Liver (tissue), 9 donors: ENCODE data around the gene CEP350. TPM values are rescaled to one million over a fixed set of nuclear protein-coding genes. Genes with fewer than 3 reads are reported as not detected.

ENCODE experiments used
- DNase-seq: peaks from one replicate; pipeline ENCODE4 v3.0.0-alpha.2; 2017; ENCODE audit warnings: low spot score
- H3K27ac ChIP-seq, 2 donors: one replicate each; pipeline ENCODE4 v1.7.0; 2013; ENCODE audit warnings: inconsistent platforms in 2 of 2, low read length in 2 of 2, control low read depth in 1 of 2, low read depth in 1 of 2, mild to moderate bottlenecking in 1 of 2
- H3K27me3 ChIP-seq, 4 donors: one replicate each; pipeline versions ENCODE4 v1.6.1 to v1.7.0; 2013; ENCODE audit warnings: low read length in 3 of 4, inconsistent platforms in 1 of 4, mild to moderate bottlenecking in 1 of 4, moderate library complexity in 1 of 4; ENCODE audit not compliant: control insufficient read depth in 4 of 4, insufficient read depth in 4 of 4
- H3K36me3 ChIP-seq, 4 donors: one replicate each; pipeline versions ENCODE4 v1.6.1 to v1.7.0; 2013; ENCODE audit warnings: low read length in 3 of 4, mild to moderate bottlenecking in 3 of 4, low read depth in 1 of 4, moderate library complexity in 1 of 4; ENCODE audit not compliant: control insufficient read depth in 4 of 4, insufficient read depth in 3 of 4
- H3K4me1 ChIP-seq, 4 donors: one replicate each; pipeline versions ENCODE4 v1.6.1 to v1.7.0; 2013; ENCODE audit warnings: low read length in 3 of 4, mild to moderate bottlenecking in 3 of 4, moderate library complexity in 1 of 4; ENCODE audit not compliant: control insufficient read depth in 4 of 4, insufficient read depth in 4 of 4
- H3K4me3 ChIP-seq, 3 donors: one replicate each; pipeline versions ENCODE4 v1.6.1 to v1.7.0; 2013; ENCODE audit warnings: low read length in 3 of 3, control low read depth in 1 of 3, low read depth in 1 of 3, mild to moderate bottlenecking in 1 of 3
- H3K9ac ChIP-seq, 2 donors: one replicate each; pipeline ENCODE4 v1.7.0; 2013; ENCODE audit warnings: low read length in 2 of 2, mild to moderate bottlenecking in 2 of 2, moderate library complexity in 2 of 2, control low read depth in 1 of 2, low read depth in 1 of 2
- H3K9me3 ChIP-seq, 4 donors: one replicate each; pipeline versions ENCODE4 v1.6.1 to v1.7.0; 2013; ENCODE audit warnings: low read length in 3 of 4; ENCODE audit not compliant: control insufficient read depth in 4 of 4
- EGR1 ChIP-seq, 2 donors: IDR thresholded peaks; 2 replicates each; pipeline ENCODE4 v1.6.1; 2016 to 2018; ENCODE audit warnings: antibody characterized with exemption in 2 of 2, low read depth in 2 of 2
- FOXA1 ChIP-seq: IDR thresholded peaks from 2 replicates; pipeline ENCODE4 v1.6.1; 2016; ENCODE audit warnings: antibody characterized with exemption
- FOXA2 ChIP-seq: IDR thresholded peaks from 2 replicates; pipeline ENCODE4 v1.6.1; 2016; ENCODE audit warnings: antibody characterized with exemption
- GABPA ChIP-seq, 2 donors: IDR thresholded peaks in 1 of 2; conservative IDR thresholded peaks in 1 of 2; 2 replicates each; pipeline ENCODE4 v1.6.1; 2016; ENCODE audit warnings: antibody characterized with exemption in 2 of 2, mild to moderate bottlenecking in 1 of 2, moderate library complexity in 1 of 2
- HNF4A ChIP-seq, 2 donors: conservative IDR thresholded peaks; 2 replicates each; pipeline ENCODE4 v1.6.1; 2016; ENCODE audit warnings: antibody characterized with exemption in 2 of 2, mild to moderate bottlenecking in 2 of 2
- HNF4G ChIP-seq: IDR thresholded peaks from 2 replicates; pipeline ENCODE4 v1.6.1; 2016; ENCODE audit warnings: antibody characterized with exemption
- MAX ChIP-seq: IDR thresholded peaks from 2 replicates; pipeline ENCODE4 v1.6.1; 2016; ENCODE audit warnings: antibody characterized with exemption
- NR2F2 ChIP-seq: IDR thresholded peaks from 2 replicates; pipeline ENCODE4 v1.6.1; 2016; ENCODE audit warnings: antibody characterized with exemption
- SP1 ChIP-seq: IDR thresholded peaks from 2 replicates; pipeline ENCODE4 v1.6.1; 2018; ENCODE audit warnings: antibody characterized with exemption, mild to moderate bottlenecking
- TAF1 ChIP-seq: conservative IDR thresholded peaks from 2 replicates; pipeline ENCODE4 v1.6.1; 2016; ENCODE audit warnings: antibody characterized with exemption, mild to moderate bottlenecking
- YY1 ChIP-seq: IDR thresholded peaks from 2 replicates; pipeline ENCODE4 v1.6.1; 2016; ENCODE audit warnings: antibody characterized with exemption, mild to moderate bottlenecking
- ZBTB33 ChIP-seq: IDR thresholded peaks from 2 replicates; pipeline ENCODE4 v1.6.1; 2016; ENCODE audit warnings: antibody characterized with exemption
- WGBS: extraction: QIAGEN DNeasy Blood & Tissue Kit; methylation state at CpG from one replicate; pipeline ENCODE4 v1.1.7; 2013; 5-methylcytosine and 5-hydroxymethylcytosine counted together
- polyA plus RNA-seq, 2 donors: library from polyadenylated mRNA; stranded (reverse) in 1 of 2; unstranded in 1 of 2; fragments of 200-250 nt in 1 of 2; fragments of >200 nt in 1 of 2; fragmentation: Nextera tagmentation in 1 of 2; extraction: Ambion mirVana in 1 of 2; gene quantifications; one replicate each; pipeline versions ENCODE4 v1.2.1 to v1.2.3, GENCODE V29; 2013 to 2015
- total RNA-seq, 2 donors: library from RNA; depleted of rRNA; stranded (reverse); fragments of >200 nt; gene quantifications; one replicate each; pipeline ENCODE4 v1.2.3, GENCODE V29; 2014
- donor health status: healthy.
- donor health status: healthy.
- donor health status: healthy.
- donor health status: healthy.
- donor health status: healthy.

Gene CEP350
- total and polyA plus RNA-seq, 4 donors, result 4.5 to 49.0 (median 18.9) TPM

GRCh38 chr1:179923029-179923428, 31.6 kb upstream of the CEP350 start:
- no peak overlapping the region for H3K9ac ChIP-seq
- H3K4me1 ChIP-seq, result no peaks in the 10 kb centered on the region
- DNase-seq, result no peak
- H3K4me3 ChIP-seq, result no peak overlapping the region
- no peak for TF ChIP-seq GABPA (IDR thresholded peaks at IDR 0.05 in 1 of 2, conservative IDR thresholded peaks at IDR 0.05 in 1 of 2)
- TF ChIP-seq FOXA1, result no peak
- no peak for TF ChIP-seq SP1
- TF ChIP-seq YY1, result no peak
- no peak for TF ChIP-seq HNF4A (conservative IDR thresholded peaks at IDR 0.05)
- TF ChIP-seq EGR1 (IDR thresholded peaks at IDR 0.05; ENCODE audit: low read depth in 2 of 2), result no peak
- H3K9me3 ChIP-seq, result no peaks in the 10 kb centered on the region
- no peak overlapping the region for H3K27ac ChIP-seq
- peaks cover 5 to 13% (median 12%) of the 10 kb centered on the region in 4 donors for H3K36me3 ChIP-seq
- H3K27me3 ChIP-seq, result no peaks in the 10 kb centered on the region

- H3K9ac ChIP-seq, result no peak overlapping the region
- no peaks in the 10 kb centered on the region for H3K9me3 ChIP-seq
- H3K36me3 ChIP-seq, result peaks cover 3 to 5% (median 4%) of the 10 kb centered on the region in 4 donors
- H3K27ac ChIP-seq, result no peak overlapping the region
- DNase-seq, result no peak
- H3K4me3 ChIP-seq, result no peak overlapping the region
- no peaks in the 10 kb centered on the region for H3K4me1 ChIP-seq
- H3K27me3 ChIP-seq, result no peaks in the 10 kb centered on the region
- TF ChIP-seq FOXA1, result no peak
- TF ChIP-seq NR2F2, result no peak
- no peak for TF ChIP-seq HNF4G
- no peak for TF ChIP-seq ZBTB33
- TF ChIP-seq TAF1, result no peak
- no peak for TF ChIP-seq EGR1 (IDR thresholded peaks at IDR 0.05; ENCODE audit: low read depth in 2 of 2)
- WGBS, result 95% methylated on average over 1 of the region's 1 CpG
Observed at GRCh38 chr1:179924268-179924667, 30.3 kb upstream of the CEP350 start.

GRCh38 chr1:179925302-179925701, 29.3 kb upstream of the CEP350 start:
- H3K9me3 ChIP-seq, result no peaks in the 10 kb centered on the region
- H3K4me1 ChIP-seq, result peaks cover 0 to 3% (median 0%) of the 10 kb centered on the region in 4 donors
- H3K4me3 ChIP-seq, result no peak overlapping the region
- no peak for TF ChIP-seq HNF4A (conservative IDR thresholded peaks at IDR 0.05)
- no peak for TF ChIP-seq FOXA2
- no peak for TF ChIP-seq FOXA1
- TF ChIP-seq SP1, result no peak
- TF ChIP-seq MAX, result no peak
- TF ChIP-seq TAF1, result no peak
- no peak for TF ChIP-seq YY1
- 93% methylated on average over 5 of the region's 5 CpGs for WGBS
- no peak overlapping the region for H3K9ac ChIP-seq
- H3K27ac ChIP-seq, result no peak overlapping the region
- peaks cover 0 to 3% (median 2%) of the 10 kb centered on the region in 4 donors for H3K36me3 ChIP-seq
- no peaks in the 10 kb centered on the region for H3K27me3 ChIP-seq
- no peak for DNase-seq
